Measurements from ENCODE around the gene AMELY.
"Not testable (repeated sequence)": the region's sequence is repeated elsewhere in the genome, so short reads cannot be mapped to it uniquely, and the experiment has no call there.

Gene AMELY, protein sequence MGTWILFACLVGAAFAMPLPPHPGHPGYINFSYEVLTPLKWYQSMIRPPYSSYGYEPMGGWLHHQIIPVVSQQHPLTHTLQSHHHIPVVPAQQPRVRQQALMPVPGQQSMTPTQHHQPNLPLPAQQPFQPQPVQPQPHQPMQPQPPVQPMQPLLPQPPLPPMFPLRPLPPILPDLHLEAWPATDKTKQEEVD

DNA sequence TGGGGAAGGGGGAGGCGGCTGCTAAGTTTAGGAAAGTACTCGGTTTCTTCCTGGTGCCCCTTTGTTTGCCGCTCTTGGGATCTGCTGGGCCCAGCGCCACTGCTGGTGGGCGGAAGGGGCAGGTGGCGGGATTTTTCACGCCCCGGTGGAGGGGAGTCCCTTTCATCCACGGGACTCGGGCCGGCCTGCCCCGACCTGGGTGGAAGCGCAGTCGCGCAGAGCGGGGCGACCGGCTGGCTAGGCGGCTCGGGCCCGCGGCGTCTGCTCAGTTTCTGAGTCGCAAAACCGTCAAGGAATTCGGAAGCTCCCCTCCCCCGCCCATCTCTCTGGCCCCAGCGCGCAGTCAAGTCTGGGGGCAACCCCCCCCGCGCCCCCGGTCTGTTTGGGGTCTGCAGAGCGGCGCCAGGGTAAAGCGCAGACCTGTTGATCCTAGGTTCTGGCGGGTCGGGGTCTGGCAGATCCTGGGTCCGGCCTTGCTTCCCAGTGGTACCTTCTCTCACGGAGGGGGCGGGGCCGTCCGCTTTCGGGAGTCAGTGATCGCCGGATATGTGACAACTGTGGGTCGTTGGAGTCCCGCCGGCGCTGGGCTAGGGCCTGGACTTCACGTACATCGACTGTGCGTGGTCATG, at the start of gene AMELY:
Gene AMELY, minus strand, starts transcription at position 500 of the 629 bp plus-strand sequence. CDS start 39,144 bp downstream, outside the sequence.
- DNase-seq (ENCODE audit: low spot score) = peak; percentile 31

DNA sequence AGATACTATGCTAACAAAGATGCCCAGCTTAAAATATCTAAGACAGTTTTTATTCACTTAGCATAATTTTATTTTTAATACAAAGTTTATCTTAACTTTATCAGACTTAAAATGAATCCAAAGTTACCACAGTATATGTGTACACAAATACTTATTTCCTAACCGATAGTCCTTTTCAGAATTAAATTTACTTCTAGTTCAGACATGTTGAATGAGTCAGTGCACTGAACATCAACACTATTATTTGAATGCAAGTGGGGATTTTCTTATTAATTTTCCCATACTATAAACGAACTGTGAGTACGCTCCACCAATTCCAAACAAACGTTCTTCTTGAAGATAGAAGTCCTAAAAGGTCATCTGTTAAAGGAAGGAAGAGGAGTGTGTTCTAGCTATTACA, 38.4 kb upstream of the AMELY start:
- DNase-seq (ENCODE audit: low spot score) = no peak

DNA sequence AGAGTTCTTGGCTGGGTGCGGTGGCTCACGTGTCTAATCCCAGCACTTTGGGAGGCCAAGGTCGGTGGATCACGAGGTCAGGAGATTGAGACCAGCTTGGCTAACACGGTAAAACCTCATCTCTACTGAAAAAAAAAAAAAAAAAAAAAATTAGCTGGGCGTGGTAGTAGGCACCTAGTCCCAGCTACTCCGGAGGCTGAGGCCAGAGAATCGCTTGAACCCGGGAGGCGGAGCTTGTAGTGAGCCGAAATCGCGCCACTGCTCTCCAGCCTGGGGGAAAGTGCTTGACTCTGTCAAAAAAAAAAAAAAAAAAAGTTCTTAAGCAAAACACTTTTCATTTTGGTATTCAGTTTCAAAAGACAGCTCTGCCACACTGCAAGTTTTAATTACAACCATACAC, 36.8 kb upstream of the AMELY start:
- no peak for DNase-seq (ENCODE audit: low spot score)

DNA sequence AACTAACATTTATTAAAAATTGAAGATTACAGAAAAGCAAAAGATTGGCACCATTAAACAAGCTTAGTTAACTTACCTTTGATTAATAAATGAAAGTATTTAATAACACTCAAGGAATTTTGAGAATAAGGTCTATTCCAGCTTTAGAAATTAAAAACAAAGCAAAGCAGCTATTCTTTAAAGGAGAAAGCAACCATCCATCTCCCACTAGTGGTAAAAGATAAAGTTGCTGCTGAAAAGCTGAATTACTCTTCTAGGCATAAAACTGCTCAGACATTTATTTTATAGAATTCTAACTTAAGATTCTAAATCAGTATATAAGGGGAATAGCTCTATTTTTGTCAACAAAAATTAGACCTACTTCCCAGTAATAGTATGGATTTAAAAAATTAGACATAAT, 36.1 kb upstream of the AMELY start:
- no peak for DNase-seq (ENCODE audit: low spot score)

DNA sequence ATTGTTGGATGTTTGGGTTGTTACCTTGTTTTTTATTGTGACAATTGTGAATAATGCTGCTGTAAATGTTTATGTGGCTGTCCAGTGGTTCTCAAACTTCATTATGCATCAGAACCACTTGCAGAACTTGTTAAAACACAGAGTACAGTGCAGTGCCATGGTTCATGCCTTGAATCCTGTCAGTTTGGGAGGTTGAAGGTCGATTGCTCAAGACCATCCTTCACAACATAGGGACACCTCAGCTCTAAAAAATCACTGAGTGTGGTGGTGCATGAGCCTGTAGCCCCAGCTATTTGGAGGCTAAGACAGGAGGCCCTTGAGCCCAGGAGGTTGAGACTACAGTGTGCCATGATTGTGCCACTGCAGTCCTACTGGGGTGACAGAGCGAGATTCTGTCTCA, 23.9 kb upstream of the AMELY start:
- no peak for DNase-seq (ENCODE audit: low spot score)

DNA sequence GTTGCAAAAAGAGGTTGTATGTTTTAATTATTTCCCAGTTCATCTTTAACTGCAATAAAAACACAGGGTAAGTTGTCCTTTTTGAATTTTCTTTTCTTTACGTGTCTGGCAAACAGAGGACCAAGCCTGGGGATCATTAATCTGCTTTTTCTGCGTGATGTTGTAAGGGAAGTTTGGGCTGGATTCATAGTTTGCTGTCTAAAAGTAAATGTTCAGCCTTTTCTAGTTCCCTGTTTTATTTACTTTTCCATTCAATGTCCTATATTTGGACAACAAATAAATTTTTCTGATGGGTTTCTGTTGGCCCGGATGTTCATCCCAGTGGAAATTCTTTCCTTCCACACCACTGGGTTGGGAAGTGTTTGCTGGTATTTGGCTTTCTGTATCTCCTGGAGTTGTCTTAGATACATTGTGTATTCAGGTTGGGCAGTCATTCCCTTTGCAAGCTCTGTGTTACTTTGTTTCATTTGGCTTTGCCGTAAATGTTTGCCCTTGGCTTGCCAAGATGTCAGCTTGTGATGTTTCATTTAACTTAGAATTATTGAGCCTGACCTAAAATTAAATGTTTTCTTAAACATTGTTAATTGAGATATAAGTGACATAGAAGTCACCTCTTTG, 20.3 kb upstream of the AMELY start:
- no peak for DNase-seq (ENCODE audit: low spot score)

DNA sequence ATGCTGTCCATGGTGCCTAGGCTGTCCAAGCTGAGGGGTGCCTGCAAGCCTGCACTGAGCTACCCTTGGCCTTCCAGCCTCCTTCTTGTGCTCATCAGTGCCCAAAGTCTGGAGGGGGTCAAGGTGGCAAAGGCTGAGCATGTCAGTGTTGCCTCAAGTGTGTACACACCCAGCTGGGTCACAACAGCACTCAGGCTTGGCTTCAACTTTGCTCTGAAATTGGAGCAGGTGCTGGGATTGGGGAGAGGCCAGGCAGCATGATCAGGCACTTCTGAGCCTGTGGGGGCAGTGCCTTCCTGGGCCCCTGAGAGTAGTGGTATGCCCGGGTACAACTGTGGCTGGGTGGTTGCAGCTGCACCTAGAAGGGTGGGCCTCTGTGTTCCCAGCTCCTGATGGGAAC, 17.7 kb upstream of the AMELY start:
- DNase-seq (ENCODE audit: low spot score) = no peak

DNA sequence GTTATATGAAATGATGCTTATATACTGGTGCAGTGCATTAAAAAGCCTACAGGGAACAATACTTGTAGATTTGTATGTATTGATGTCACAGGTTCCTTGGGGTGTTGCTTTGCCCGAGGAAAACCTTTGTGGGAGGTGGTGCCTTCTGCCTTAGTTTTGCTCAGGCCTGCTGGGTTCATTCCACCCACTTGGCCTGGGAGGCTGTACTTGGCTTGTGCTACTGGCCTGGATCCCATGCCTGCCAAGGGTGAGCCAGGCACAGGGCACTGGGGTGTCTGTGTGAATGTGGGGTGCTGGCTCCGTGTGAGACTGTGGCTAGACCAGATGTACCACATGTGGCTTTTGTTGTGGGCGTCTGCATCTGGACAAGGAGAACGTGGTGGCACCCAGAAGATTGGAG, 16.7 kb upstream of the AMELY start:
- DNase-seq (ENCODE audit: low spot score) = no peak

DNA sequence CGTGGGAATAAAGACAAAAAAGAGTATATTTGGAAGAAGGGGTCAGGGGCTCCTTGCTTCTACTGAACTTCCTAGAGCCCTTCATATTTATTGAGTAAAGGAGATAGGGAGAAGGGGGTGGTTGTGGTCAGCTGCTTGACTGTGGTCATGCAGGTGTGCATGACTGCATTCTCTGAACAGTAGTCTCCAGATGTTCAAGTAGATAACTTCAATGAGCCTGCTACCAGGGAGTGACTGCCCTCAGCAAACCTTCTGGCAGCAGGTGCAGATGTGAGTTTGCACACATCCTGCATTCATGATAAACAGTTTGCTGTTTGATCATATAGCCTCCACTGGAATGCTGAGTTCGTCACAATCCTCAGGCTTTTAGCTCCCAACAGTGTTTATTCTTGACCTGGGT, 9.5 kb upstream of the AMELY start:
- no peak for DNase-seq (ENCODE audit: low spot score)

DNA sequence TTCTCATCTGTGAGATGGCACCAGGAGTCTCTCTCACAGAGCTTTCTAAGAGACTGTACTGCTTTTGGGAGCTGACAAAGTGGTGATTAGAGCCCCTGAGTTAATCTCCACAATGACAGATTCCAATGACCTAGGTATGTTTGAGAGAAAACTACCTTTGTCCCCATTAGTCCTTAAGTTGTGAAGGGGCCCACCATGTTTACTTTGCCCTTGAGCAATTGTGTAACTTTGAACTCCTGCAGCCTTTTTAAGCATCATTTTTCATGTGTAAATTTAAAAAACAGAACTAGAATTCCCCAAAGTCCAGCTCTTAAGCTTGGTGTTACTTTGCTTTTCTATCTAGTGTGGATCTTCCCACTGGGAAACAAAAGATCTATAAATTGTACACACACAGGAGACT, 1.8 kb upstream of the AMELY start:
- no peak for DNase-seq (ENCODE audit: low spot score)

DNA sequence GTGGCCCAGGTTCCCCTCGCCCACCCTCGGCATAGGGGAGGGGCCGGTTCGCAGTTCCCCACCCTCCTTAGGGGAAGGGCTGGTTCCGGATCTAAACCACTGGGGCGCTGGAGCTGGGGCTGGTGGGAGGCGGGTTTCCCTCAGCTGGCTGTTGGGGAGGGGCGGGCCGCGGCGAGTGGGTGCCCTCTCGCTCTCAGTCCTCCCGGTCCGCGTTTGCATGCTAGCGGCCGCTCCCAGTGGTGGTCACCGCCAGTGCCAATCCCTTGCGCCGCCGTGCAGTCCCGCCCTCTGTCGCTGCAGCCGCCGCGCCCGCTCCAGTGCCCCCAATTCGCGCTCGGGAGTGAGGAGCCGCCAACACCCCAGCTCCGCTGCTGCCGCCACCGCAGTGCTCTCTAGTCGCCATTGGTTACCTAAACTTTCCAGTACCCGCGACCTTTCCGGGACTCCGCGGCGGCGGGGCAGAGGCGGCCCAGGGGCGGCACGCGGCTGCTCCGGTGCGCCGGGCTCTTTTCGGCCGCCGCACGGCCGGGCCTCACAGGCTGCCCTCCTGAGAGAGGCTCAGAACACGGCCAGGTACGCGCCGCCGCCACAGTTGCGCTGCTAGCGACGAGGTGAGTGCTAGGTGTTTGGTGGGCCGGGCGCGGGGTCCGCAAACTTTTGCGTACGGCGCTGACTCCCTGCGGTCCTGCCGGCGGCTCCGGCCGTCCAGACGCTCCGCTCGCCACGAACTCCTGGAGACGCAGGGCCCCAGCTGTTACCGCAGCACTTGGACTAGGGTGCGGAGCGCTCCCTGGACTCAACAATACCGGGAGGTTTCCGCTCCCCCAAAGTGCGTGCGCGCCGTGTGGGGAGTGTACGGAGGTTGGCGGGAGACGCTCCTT, 940 bp downstream of the AMELY start, which contains the start of gene TBL1Y:
Gene TBL1Y, plus strand, starts transcription at position 326 of the 881 bp plus-strand sequence. CDS start 114,388 bp downstream, outside the sequence.
- DNase-seq (ENCODE audit: low spot score) = peak; percentile 41

DNA sequence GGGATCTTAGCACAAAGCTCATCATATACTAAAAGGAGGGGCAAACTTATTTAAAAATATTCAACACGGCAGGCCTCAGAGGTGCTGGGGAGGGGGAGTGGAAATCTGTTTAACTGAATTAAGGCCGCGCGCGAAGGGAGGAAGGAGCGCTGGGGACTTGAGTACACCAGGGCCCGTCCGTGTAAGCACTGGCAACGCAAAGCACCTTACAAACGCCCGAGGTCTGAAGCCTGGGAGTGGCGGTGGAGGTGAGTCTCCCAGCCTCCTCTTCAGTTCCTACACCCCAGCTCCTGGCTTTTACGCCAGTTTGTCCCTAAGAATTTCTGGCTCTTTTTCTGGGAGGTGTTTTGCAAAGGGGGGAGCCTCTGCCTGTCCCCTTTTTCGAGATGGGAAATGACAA, 1.7 kb downstream of the AMELY start:
- DNase-seq (ENCODE audit: low spot score) = no peak

DNA sequence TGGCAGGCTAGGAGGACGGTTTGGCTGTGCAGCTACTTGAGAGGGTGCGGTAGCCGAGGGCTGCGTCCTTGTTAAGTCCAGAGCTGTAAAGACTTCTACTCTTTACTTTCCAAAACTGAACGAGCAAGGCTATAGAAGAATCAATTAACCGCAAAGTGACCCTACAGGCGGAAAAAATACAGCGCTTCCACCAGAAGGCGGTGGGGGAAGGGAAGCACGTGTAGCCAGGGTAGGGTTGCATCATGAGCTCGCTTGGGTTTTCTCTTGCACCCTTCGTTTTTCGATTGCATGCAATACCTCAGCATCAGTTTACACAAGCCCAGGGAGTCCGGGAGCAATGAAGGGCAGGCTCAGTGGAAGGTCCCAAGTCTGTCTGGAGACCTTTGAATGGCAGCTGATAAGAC, 2.4 kb downstream of the AMELY start:
- DNase-seq (ENCODE audit: low spot score) = peak; percentile 12

DNA sequence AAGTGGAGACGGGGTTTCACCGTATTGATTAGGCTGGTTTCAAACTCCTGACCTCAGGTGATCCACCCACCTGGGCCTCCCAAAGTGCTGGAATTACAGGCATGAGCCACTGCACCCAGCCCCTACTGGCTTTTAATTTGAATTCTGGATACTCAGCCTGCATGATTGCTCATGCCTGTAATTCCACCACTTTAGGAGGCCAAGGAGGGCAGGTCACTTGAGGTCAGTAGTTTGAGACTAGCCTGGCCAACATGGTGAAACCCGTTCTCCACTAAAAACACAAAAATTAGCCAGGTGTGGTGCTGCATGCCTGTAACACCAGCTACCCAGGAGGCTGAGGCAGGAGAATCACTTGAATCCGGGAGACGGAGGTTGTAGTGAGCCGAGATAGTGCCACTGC, 3.5 kb downstream of the AMELY start:
- not testable (repeated sequence) for DNase-seq (ENCODE audit: low spot score)

DNA sequence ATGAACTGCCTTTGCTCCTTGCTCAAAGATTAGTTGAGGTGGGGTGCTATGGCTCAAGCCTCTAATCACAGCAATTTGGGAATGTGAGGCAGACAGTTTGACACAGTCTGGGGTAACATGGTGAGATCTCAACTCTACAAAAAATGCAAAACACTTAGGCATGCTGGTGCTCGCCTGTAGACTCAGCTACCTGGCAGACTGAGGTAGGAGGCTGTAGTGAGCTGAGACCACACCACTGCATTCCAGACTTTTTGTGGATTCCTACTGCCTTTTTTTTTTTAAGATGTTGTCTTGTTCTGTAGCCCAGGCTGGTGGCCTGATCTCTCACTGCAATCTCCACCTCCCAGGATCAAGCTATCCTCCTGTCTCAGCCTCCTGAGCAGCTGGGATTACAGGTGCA, 4.0 kb downstream of the AMELY start:
- no peak for DNase-seq (ENCODE audit: low spot score)

DNA sequence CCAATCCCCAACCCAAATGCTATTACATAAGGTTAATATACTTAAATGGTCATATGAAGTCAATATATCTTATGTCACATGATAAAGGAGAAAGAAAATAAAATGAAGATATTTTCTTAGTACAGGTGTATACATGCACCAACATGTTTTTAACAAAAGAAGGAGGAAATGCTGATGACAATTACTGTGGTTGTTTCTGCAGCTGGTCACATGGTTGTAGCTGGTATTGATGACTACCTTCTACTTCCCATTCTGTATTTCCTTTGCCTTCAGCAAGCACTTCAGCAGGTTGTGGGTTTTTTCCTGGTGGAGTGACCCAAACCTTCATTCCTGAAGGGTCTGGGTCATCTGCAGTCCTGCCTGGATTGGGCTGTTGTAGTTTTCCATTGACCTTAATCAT, 9.4 kb downstream of the AMELY start:
- not testable (repeated sequence) for DNase-seq (ENCODE audit: low spot score)

DNA sequence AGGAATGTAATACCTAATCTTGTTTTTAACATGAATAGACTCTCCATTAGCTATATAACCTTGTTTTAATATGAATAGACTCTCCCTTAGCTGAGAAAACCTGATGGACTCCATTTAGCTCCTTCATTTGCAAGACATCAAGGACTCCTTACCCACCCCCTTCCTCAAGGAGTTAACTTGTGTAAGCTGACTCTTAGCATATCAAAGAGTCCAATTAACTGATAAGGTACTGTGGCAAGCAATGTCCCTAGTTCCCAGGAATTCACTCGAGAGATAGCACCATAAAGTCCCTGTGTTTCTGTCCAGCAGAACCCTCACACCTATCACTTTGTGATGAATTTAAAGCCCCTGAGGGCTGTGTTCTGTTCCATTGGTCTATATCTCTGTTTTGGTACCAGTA, 16.3 kb downstream of the AMELY start:
- no peak for DNase-seq (ENCODE audit: low spot score)

DNA sequence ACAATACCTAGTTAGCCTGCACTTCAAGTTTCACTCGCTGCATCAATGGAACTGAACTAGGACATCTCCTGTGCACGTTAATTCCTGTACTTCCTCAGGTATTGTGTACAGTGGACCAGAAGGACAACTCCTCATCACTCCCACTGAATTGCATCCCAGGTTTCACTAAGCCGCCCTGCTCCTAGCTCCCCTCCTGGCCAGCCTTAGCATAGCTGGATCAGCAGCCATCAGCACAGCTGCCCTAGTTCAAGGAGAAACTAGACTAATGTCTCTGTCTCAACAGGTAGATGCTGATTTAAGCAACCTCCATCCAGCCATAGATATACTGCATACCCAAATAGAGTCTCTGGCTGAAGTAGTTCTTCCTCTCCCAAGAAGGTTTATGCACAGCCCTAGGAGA, 17.1 kb downstream of the AMELY start:
- DNase-seq (ENCODE audit: low spot score) = peak; percentile 5

DNA sequence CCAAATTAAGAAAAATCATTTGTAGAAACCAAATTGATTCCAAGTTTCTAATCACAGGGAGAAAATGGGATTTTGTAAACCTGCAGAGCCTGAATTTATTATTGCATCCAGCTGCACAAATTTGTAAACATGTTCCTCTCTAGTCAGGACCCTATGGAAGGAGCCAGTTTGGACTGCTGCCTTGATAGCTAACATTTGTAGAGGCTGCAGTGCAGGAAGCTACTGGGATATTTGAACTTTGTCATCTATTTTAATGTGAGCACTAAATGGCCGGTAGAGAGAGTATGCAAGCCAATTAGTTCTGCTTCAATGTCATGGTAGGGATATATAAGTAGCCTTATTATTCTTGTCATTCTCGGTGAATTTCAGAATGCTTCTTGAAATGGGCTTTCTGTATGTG, 62.2 kb downstream of the AMELY start:
- no peak for DNase-seq (ENCODE audit: low spot score)

DNA sequence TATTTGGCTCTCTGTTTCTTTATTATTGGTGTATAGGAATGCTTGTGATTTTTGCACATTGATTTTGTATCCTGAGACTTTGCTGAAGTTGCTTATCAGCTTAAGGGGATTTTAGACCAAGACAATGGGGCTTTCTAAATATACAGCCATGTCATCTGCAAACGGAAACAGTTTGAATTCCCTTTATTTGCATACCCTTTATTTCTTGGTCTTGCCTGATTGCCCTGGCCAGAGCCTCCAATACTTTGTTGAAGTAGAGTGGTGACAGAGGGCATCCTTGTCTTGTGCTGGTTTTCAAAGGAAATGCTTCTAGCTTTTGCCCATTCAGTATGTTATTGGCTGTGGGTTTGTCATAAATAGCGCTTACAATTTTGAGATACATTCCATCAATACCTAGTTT, 68.9 kb downstream of the AMELY start:
- DNase-seq (ENCODE audit: low spot score) = not testable (repeated sequence)
